AG04449 (cell line): ENCODE results near the gene FIBCD1.

ENCODE experiments used
- CTCF ChIA-PET: fragments of 350-600 bp; formaldehyde crosslinking; extraction: SDS; loops from one replicate; lab custom pipeline; 2021; ENCODE audit warnings: antibody characterized with exemption; lab: Yijun Ruan, JAX
- POLR2A ChIA-PET: fragments of 400-600, 350-600 bp; formaldehyde crosslinking; extraction: SDS; loops from one replicate; lab custom pipeline; 2020; ENCODE audit warnings: antibody characterized with exemption, inconsistent platforms; lab: Yijun Ruan, JAX
- DNase-seq: peaks from one replicate; pipeline ENCODE4 v3.0.0-alpha.2; 2010; ENCODE audit warnings: low read depth, low spot score
- H3K4me3 ChIP-seq: 2 replicates; pipeline ENCODE4 v1.5.1; 2011; ENCODE audit warnings: low read depth, mild to moderate bottlenecking, control low read depth, low read length
- CTCF ChIP-seq: IDR thresholded peaks from one replicate; pipeline ENCODE4 v1.5.1; 2011; ENCODE audit warnings: mild to moderate bottlenecking, moderate library complexity, low read length, control low read depth, inconsistent platforms; ENCODE audit not compliant: insufficient read depth; ENCODE audit errors: missing control alignments

Gene FIBCD1

GRCh38 chr9:130923611-130924447 lies 15.2 kb downstream of the FIBCD1 start:
- no peak for DNase-seq
- POLR2A ChIA-PET, result no interaction called here
- CTCF ChIA-PET, result interaction anchor here (0.8 kb wide), 1 partner anchor 58 kb away, joined by 3 read pairs; no protein-coding TSS in a partner anchor
- no peak for TF ChIP-seq CTCF
- H3K4me3 ChIP-seq, result no peak overlapping the region

- no peak for DNase-seq
- POLR2A ChIA-PET, result no interaction called here
- TF ChIP-seq CTCF, result no peak
- CTCF ChIA-PET, result interaction anchor here (0.8 kb wide), 1 partner anchor 57 kb away, joined by 3 read pairs; no protein-coding TSS in a partner anchor
- no peak overlapping the region for H3K4me3 ChIP-seq
Measured at GRCh38 chr9:130922893-130923610, 16.0 kb downstream of the FIBCD1 start.

GRCh38 chr9:130921989-130922892 lies 16.8 kb downstream of the FIBCD1 start:
- ChIA-PET POLR2A (interaction anchor here (0.6 kb wide), 1 partner anchor 14 kb away, joined by 3 read pairs; no protein-coding TSS in a partner anchor), CTCF (no interaction called here)
- no peak for DNase-seq
- no peak overlapping the region for H3K4me3 ChIP-seq
- TF ChIP-seq CTCF, result no peak

- TF ChIP-seq CTCF, result no peak
- CTCF ChIA-PET, result interaction anchor here (1.1 kb wide), 2 partner anchors 12 to 77 kb away, joined by 3 read pairs; no protein-coding TSS in a partner anchor
- no peak overlapping the region for H3K4me3 ChIP-seq
- no peak for DNase-seq
- POLR2A ChIA-PET, result interaction anchor here (0.6 kb wide), 1 partner anchor 15 kb away, joined by 3 read pairs; no protein-coding TSS in a partner anchor
Measured at GRCh38 chr9:130921300-130921988, 17.6 kb downstream of the FIBCD1 start.

- ChIA-PET POLR2A (no interaction called here), CTCF (interaction anchor here (1.1 kb wide), 2 partner anchors 13 to 78 kb away, joined by 3 read pairs; no protein-coding TSS in a partner anchor)
- TF ChIP-seq CTCF, result no peak
Measured at GRCh38 chr9:130920762-130921299, 18.2 kb downstream of the FIBCD1 start.

More at GRCh38 chr9:130920762-130921299, 18.2 kb downstream of the FIBCD1 start:
- no peak for DNase-seq
- no peak overlapping the region for H3K4me3 ChIP-seq
